Measurements from ENCODE around the gene PWWP2A.
A peak's percentile ranks its signal among the peaks of the same experiment; 100 is the strongest.

PWWP2A gene

DNA sequence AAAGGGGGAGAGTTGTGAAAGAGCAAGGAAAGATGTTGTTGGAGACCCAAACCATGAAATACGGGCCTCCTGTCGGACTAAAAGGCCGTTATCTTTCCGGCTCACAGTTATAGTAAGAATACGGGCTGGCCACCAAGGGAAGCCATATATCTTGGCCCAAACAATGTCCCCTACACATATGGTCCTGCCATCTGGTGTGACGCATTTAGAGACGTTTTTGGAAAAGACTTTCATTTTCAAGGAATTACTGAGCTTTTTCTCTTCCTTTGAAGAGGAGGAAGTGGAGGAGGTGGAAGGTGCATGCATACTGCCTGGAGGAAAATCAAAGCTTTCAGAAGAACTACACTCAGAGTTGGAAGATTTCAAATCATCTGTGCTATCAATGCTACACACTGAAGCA lies 26.7 kb downstream of the PWWP2A start:
- ATAC-seq (ENCODE audit: low read depth) (no peak), DNase-seq (ENCODE audit: low spot score) (no peak)
- H3K36me3 ChIP-seq (ENCODE audit: low read depth) = peaks cover 46% of the 10 kb centered on the region
- H3K9me3 ChIP-seq (ENCODE audit: severe bottlenecking) = peaks cover 2% of the 10 kb centered on the region
- no peaks in the 10 kb centered on the region for H3K27me3 ChIP-seq (ENCODE audit: insufficient read depth, poor library complexity, severe bottlenecking)
- no peak overlapping the region for H3K27ac ChIP-seq (ENCODE audit: poor library complexity, severe bottlenecking)
- peaks cover 7% of the 10 kb centered on the region for H3K4me1 ChIP-seq (ENCODE audit: insufficient read depth, poor library complexity, severe bottlenecking)
- TF ChIP-seq, protein P1, sequence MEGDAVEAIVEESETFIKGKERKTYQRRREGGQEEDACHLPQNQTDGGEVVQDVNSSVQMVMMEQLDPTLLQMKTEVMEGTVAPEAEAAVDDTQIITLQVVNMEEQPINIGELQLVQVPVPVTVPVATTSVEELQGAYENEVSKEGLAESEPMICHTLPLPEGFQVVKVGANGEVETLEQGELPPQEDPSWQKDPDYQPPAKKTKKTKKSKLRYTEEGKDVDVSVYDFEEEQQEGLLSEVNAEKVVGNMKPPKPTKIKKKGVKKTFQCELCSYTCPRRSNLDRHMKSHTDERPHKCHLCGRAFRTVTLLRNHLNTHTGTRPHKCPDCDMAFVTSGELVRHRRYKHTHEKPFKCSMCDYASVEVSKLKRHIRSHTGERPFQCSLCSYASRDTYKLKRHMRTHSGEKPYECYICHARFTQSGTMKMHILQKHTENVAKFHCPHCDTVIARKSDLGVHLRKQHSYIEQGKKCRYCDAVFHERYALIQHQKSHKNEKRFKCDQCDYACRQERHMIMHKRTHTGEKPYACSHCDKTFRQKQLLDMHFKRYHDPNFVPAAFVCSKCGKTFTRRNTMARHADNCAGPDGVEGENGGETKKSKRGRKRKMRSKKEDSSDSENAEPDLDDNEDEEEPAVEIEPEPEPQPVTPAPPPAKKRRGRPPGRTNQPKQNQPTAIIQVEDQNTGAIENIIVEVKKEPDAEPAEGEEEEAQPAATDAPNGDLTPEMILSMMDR (IDR thresholded peaks at IDR 0.05; ENCODE audit: poor library complexity, severe bottlenecking) = no peak
- no peak overlapping the region for H3K4me3 ChIP-seq (ENCODE audit: severe bottlenecking)

DNA sequence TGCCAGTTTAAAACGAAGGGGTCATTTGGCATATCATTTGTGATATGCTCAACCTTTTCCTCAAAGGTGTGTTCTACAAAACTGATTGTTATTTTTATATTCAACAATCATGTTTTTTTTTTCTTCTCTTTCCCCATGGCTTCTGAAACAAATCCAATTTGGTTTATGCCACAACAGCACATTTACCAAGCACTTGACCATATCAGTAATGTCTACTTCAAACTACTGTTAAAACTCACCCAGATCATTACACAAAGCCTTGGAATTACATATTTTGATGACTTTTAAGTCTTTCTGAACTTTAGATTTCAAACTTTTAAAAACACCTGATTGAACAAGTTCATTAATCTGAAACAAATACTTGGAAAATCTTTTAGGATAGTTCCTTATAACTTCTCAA lies 29.2 kb downstream of the PWWP2A start:
- Histone ChIP-seq H3K4me3 (ENCODE audit: severe bottlenecking) (no peak overlapping the region), H3K9me3 (ENCODE audit: severe bottlenecking) (peaks cover 2% of the 10 kb centered on the region), H3K36me3 (ENCODE audit: low read depth) (peaks cover 40% of the 10 kb centered on the region), H3K4me1 (ENCODE audit: insufficient read depth, poor library complexity, severe bottlenecking) (peaks cover 7% of the 10 kb centered on the region), H3K27ac (ENCODE audit: poor library complexity, severe bottlenecking) (peak overlapping the region; percentile 3), H3K27me3 (ENCODE audit: insufficient read depth, poor library complexity, severe bottlenecking) (no peaks in the 10 kb centered on the region)
- DNase-seq (ENCODE audit: low spot score) (no peak), ATAC-seq (ENCODE audit: low read depth) (no peak)
- TF ChIP-seq, protein P1 (IDR thresholded peaks at IDR 0.05; ENCODE audit: poor library complexity, severe bottlenecking) = no peak

DNA sequence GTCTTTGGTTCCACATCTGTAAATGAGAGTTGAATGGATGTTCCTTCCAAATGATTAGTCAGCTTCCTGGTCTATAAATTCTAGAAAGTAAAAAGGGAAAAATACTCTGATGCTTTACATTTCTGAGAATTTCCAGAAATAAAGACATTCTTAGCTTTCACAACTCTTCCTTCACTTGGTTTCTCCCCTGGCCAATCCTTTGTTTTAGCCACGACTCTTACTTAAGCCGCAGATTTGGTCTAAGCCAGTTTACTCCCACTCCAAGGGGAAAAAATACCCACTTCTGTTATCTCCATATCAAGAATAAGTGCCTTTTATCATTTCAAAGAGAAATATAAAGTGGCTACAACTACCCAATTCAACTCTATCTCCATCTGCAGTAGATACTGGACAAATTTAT lies 29.7 kb downstream of the PWWP2A start:
- H3K27me3 ChIP-seq (ENCODE audit: insufficient read depth, poor library complexity, severe bottlenecking) = no peaks in the 10 kb centered on the region
- ATAC-seq (ENCODE audit: low read depth) (no peak), DNase-seq (ENCODE audit: low spot score) (no peak)
- TF ChIP-seq, protein P1 (IDR thresholded peaks at IDR 0.05; ENCODE audit: poor library complexity, severe bottlenecking) = no peak
- H3K9me3 ChIP-seq (ENCODE audit: severe bottlenecking) = peaks cover 2% of the 10 kb centered on the region
- H3K4me3 ChIP-seq (ENCODE audit: severe bottlenecking) = no peak overlapping the region
- peak overlapping the region; percentile 3 for H3K27ac ChIP-seq (ENCODE audit: poor library complexity, severe bottlenecking)
- peaks cover 7% of the 10 kb centered on the region for H3K4me1 ChIP-seq (ENCODE audit: insufficient read depth, poor library complexity, severe bottlenecking)
- H3K36me3 ChIP-seq (ENCODE audit: low read depth) = peaks cover 39% of the 10 kb centered on the region

DNA sequence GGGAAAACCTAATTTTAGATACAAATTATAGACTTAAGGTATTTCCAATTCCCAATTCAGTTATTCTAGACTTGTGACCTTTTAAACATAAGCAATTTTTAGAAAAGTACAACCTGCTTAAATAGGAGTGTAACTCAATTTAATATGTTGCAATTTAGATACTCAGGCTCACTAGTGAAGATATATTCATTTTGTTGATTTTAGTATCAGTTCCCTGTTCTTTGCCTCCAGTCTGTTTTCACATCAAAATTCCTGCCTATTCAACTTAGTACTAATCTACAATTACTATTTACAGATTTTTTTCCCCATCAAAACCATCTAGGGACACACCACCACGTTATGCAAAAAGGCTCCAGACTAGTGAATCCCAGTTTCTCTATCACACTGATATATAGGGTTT lies 30.4 kb downstream of the PWWP2A start:
- peaks cover 2% of the 10 kb centered on the region for H3K9me3 ChIP-seq (ENCODE audit: severe bottlenecking)
- no peak overlapping the region for H3K27ac ChIP-seq (ENCODE audit: poor library complexity, severe bottlenecking)
- no peak for DNase-seq (ENCODE audit: low spot score)
- TF ChIP-seq, protein P1 (IDR thresholded peaks at IDR 0.05; ENCODE audit: poor library complexity, severe bottlenecking) = no peak
- H3K27me3 ChIP-seq (ENCODE audit: insufficient read depth, poor library complexity, severe bottlenecking) = no peaks in the 10 kb centered on the region
- no peak overlapping the region for H3K4me3 ChIP-seq (ENCODE audit: severe bottlenecking)
- H3K36me3 ChIP-seq (ENCODE audit: low read depth) = peaks cover 32% of the 10 kb centered on the region
- peaks cover 12% of the 10 kb centered on the region for H3K4me1 ChIP-seq (ENCODE audit: insufficient read depth, poor library complexity, severe bottlenecking)
- no peak for ATAC-seq (ENCODE audit: low read depth)

DNA sequence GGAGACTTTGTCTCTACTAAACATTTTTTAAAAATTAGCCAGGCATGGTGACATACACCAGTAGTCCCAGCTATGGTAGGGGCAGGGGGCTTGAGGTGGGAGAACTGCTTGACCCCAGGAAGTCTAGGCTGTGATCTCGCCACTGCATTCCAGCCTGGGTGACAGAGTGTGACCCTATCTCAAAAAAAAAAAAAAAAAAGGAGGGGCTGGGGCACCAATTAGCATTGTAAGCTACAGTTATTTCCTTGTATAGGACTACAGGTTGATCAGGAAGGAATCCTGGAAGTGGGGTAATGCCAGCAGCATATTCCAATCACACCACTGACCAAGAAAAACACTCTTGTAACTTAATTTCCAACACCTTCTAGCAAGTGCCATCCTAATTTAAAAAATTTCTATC lies 32.1 kb downstream of the PWWP2A start:
- H3K27ac ChIP-seq (ENCODE audit: poor library complexity, severe bottlenecking) = no peak overlapping the region
- TF ChIP-seq, protein P1 (IDR thresholded peaks at IDR 0.05; ENCODE audit: poor library complexity, severe bottlenecking) = no peak

More for the DNA sequence above, 32.1 kb downstream of the PWWP2A start:
- H3K27me3 ChIP-seq (ENCODE audit: insufficient read depth, poor library complexity, severe bottlenecking) = no peaks in the 10 kb centered on the region
- peaks cover 2% of the 10 kb centered on the region for H3K9me3 ChIP-seq (ENCODE audit: severe bottlenecking)
- peaks cover 27% of the 10 kb centered on the region for H3K4me1 ChIP-seq (ENCODE audit: insufficient read depth, poor library complexity, severe bottlenecking)
- H3K36me3 ChIP-seq (ENCODE audit: low read depth) = peaks cover 16% of the 10 kb centered on the region
- DNase-seq (ENCODE audit: low spot score) = no peak
- ATAC-seq (ENCODE audit: low read depth) = no peak
- no peak overlapping the region for H3K4me3 ChIP-seq (ENCODE audit: severe bottlenecking)

Data from RWPE2 (cell line).